HG03045 (cell line): ENCODE data around the gene LRP5.
"Not testable (repeated sequence)": the region's sequence is repeated elsewhere in the genome, so short reads cannot be mapped to it uniquely, and the experiment has no call there.

Experiments
- ATAC-seq: cut with Tn5 transposase; IDR thresholded peaks from one replicate; pipeline ENCODE4 v1.9.1; 2021; ENCODE audit warnings: mild to moderate bottlenecking, moderate library complexity; ENCODE audit not compliant: unreplicated experiment

LRP5 gene

DNA sequence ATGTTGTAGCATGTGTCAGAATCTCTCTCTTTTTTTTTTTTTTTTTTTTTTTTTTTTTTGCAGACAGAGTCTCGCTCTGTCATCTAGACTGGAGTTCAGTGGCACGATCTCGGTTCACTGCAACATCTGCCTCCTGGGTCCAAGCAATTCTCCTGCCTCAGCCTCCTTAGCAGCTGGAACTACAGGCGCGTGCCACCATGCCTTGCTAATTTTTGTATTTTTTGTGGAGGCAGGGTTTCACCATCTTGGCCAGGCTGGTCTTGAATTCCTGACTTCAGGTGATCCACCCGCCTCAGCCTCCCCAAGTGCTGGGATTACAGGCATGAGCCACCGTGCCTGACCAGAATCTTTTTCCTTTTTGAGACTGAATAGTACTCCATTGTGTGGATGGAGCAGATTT is 32.4 kb downstream of the LRP5 start:
- not testable (repeated sequence) for ATAC-seq

DNA sequence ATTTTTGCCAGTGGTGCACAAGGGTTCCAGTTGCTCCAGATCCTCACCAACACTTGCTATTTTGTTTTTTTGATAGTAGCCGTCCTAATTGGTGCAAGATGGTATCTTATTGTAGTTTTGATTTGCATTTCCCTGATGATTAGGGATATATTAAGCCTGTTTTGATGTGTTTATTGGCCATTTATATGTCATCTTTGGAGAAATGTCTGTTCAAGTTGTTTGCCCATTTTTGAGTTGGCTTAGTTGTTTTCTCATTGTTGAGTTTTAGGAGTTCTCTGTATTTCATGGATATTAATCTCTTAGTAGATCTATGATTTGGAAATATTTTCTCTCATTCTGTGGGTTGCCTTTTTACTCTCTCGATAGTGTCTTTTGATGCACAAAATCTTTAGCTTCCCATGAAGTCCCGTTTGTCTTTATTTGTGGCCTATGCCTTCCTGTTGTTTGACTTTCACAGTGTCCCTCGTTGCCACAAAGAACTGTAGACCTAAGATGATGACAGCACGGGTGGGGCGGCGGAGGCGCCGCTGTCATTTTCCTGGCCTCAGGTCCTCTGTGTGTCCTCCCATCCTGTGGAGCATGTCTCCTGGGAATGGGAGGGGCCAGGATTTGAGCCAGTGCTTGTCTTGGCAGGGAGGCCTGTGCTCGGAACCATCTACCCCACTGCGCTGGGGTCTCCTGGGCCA is 33.5 kb downstream of the LRP5 start:
- no peak for ATAC-seq

DNA sequence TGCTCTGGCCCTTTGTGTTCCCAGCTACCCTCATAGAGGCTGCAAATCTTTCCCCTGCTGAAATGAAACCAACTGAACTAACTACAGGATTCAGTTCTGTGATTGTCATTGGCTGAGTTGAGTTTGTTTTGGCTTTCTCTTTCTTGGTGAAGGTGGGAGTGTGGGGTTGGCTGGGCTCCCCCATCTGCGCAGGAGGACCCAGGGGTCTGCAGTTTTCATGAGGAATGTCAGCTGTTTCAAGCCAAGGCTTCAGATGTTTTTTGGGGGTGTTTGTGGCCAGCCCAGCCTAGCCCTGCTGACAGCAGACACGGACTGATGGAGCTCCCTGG is 34.0 kb downstream of the LRP5 start:
- ATAC-seq: no peak

DNA sequence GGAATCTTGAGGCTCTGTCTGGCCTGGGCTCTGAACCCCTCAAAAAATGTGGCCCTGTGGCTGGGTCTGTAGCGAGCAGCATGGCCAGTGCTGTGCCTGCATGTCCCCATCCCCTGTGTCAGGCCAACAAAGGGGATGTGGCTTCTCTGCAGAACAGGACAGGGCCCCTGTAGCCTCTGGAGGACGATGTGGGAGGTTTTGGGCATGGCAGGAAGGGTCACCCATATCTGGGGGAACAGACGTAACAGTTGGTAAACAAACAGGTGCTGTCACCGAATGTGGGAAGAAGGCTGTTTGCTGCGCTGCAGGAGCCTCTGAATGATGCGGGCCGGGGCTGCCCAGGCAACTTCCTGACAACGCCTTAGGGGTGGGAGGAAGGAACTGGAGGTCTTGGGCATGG is 35.0 kb downstream of the LRP5 start:
- ATAC-seq: no peak

DNA sequence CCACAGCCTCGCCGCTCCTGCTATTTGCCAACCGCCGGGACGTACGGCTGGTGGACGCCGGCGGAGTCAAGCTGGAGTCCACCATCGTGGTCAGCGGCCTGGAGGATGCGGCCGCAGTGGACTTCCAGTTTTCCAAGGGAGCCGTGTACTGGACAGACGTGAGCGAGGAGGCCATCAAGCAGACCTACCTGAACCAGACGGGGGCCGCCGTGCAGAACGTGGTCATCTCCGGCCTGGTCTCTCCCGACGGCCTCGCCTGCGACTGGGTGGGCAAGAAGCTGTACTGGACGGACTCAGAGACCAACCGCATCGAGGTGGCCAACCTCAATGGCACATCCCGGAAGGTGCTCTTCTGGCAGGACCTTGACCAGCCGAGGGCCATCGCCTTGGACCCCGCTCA is 35.5 kb downstream of the LRP5 start:
- ATAC-seq: no peak

DNA sequence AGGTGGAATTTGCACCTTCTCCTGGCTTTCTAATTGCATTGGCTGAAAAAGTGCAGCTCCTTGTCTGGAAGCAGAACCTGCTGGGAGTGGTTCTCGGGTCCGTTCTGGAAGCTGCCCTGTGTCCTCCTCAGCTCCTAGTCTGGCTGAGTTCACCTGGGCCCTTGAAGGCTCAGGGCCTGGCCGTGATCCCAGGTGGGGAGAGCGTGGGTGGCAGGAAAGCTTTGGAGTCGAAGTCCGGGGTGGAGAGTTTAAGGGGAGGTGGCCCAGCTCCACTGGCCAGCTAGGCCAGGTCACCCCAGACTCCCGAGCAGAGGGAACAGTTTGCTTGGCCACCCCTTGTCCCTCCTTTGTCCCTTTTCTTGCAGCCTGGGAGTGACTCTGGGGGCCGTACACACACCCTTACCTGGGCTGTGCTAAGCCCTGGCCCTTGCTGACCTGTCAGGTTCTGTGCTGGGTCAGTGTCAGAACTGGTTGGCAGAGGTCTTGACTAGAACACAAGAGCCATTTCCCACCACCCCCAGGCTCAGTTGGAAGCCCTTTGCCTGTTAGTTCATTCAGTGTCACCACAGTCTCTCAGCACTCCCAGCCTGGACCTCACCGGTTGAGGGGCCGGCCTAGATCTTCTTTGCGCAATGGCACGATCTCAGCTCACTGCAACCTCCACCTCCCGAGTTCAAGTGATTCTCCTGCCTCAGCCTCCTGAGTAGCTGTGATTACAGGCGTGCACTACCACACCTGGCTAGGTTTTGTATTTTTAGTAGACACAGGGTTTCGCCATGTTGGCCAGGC is 37.3 kb downstream of the LRP5 start:
- ATAC-seq: no peak

DNA sequence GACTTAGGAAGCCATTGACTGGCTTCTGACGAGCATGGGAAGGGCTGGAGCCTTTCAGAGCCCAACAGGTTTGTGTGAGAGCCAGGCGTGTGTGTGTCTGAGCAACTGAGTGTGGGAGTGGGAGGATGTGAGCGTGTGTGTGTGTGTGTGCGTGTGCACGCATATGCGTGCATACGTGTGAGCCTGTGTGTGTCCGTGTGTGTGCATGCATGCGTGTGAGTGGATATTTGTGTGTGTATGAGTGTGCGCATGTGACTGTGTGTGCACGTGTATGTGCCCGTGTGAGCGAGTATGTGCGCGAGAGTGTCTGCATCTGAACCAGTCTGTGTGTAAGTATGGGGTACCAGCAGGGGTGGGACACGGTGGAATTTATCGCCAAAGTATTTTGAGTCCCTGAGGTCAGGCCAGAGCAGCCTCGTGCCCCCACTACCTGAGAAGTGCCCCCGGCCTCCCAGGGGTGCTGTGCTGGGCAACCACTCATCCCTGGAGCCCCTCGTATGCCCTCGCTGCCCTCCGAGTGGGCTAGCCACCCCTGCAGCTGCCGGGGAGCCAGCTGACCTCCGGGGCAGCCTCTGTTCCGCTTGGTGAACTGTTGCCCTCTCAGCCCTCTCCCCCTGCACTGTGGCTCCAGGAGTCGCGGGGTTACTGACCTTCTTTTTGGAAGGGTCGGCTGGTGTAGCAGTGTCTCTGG is 38.5 kb downstream of the LRP5 start:
- no peak for ATAC-seq

DNA sequence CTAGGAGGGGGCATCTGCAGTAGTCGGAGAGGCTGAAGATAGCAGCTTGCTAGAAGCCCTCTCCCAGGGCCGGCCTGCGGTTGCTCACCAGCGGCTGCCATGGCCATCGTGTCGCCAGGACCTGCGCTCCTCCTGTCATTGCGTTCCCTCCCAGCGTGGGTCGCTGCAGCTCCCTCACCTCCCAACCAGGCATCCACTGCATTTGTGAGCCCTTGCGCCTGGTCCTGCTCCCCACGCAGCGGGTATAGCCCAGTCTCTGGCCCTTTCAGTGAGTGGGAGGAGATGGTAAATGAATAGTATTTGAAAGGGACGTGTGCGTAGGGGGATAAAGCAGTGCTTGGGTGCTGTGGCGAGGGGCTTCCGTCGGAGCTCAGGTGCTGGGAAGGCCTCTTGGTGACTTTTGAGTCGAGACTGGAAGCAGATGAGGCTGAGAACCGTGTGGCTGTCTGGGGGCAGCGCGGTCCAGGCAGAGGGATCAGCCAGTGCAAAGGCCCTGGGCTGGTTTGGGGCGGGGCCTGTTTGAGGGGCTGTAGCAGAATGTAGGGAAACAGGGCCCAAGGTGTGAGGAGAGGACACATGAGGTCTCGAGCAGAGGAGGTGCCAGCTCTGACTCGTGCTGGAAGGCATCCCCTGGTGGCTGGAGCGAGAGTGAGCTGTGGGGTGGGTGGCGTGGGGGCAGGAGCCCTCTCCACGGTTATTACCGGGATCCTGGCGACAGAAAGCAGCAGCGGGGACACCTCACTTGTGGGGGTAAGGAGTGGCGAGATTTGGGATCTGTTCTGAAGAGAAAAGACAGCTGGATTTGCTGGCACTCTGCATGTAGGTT is 39.3 kb downstream of the LRP5 start:
- no peak for ATAC-seq

DNA sequence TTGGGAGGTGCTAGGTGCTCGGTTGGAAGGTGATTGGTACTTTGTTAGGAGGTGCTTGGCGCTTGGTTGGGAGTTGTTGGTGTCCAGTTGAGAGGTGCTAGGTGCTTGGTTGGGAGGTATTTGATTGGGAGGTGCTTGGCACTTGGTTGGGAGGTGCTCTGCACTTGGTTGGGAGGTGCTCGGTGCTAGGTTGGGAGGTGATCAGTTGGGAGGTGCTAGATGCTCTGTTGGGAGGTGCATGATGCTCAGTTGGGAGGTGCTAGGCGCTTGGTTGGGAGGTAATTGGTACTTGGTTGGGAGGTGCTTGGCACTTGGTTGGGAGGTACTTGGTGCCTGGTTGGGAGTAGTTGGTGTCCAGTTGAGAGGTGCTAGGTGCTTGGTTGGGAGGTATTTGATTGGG is 40.2 kb downstream of the LRP5 start:
- ATAC-seq: no peak

DNA sequence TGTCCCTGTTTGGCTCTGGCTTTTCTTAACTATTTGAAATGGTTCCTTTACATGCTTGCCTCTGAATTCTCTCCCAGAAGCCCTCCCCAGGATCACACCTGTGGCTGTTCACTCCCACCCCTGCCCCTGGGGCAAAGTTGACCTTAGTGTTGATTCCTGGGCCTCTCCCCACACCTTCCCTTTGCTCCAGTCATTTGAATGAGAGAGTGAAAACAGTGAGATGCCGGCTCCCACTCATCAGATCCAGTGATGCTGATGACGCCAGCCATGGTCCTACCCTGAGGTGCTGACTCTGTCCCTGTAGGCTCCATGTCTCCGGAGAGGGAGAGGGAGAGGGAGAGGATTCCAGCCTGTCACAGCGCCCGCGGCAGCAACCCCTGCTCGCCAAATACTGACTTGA is 40.7 kb downstream of the LRP5 start:
- ATAC-seq: no peak

DNA sequence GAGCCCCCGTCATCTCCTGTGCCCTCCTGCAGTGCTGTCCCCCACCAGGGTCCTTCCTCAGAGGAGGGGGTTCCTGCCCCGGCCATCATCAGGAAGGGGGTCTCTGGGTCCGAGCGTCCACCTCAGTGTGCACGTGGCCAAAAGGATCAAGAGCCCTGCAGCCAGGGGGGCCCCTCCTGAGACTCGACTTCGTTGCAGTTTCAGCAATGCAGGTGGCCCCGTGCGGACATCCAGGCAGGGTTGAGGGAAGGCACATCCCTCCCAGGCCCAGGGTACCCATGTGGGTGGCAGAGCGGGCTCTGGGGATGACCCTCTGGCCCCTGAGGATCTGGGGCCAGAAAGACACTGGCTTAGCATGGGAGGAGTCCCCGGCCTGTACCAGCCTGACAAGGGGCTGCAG is 41.3 kb downstream of the LRP5 start:
- no peak for ATAC-seq

DNA sequence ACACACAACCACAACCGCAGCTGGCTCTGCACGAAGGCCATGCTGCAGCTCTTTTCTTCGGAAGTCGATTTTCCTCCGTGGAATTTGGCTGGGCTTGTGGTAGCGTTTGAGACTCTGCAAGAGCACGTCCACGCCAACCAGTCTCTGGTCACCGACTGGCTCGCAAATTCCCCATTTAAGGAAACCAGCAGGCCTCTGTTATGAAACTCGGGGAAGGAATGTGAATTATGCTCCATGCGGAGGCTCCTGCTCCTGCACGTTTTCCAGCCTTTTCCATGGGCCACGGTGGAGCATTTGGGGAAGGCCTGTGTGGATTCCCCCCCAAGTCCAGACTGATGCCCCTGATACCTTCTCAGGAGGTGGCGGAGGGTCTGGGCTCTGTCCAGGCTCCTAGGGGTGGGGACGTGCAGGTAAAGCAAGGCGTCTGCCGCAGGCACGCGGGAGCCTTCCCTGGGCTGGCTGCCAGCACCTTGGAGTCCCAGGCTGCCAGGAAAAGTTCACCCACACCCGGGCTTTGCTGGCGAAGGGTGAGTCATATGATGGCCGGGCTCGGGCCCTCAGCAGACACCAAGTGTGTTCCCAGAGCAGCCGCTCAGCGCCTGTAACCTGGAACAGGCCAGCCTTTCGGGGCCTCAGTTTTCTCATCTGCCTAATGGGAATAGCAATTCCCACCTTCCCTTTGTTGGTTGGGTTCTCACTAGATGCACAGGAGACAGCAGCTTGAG is 41.9 kb downstream of the LRP5 start:
- no peak for ATAC-seq

DNA sequence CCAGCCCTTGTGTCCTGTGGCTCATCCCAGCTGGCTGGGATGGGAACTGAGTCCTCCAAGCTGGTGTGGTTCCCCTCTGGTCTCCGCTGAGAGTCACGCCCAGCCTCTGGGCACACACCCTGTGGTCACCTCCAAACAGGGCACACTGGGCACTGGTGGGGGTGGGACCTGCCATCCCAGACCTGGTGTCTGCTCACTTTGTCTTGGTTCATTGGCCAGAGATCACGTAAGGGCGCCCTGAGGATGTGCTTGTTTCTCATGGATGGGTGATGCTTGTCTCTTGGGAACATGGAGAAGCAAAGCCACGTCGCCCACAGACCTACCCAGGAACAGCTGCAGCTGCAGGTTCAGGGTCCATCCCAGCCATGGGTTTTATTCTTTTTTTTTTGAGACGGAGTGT is 43.1 kb downstream of the LRP5 start:
- ATAC-seq: no peak

DNA sequence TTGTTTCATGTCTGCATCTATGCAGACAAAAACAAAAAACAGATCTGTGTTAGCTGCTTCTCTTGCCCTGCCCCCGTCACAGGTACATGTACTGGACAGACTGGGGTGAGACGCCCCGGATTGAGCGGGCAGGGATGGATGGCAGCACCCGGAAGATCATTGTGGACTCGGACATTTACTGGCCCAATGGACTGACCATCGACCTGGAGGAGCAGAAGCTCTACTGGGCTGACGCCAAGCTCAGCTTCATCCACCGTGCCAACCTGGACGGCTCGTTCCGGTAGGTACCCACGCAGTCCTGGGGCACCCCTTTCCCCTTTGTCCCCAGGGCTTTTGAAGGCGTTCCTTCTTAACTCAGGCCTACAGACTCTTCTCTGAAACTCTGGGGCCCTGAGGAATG is 45.2 kb downstream of the LRP5 start:
- no peak for ATAC-seq

DNA sequence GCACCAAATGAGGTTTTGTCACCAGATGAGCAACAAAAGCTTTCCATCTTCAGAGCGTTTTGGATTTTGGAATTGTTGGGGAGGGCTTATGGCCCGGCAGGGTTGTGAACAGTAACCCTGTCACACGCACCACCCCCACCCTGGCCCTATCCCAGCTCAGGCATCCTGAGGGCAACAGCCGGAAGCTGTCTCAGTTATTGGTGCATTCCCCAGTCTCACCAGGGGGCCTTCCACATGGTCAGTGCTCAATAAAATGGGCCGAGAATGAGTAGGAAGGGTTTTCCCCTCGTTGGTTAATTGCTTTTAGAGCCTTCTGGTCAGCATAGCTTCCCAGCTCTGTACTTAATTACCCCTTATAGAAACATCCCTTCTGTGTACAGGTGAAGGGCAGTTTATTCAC is 46.0 kb downstream of the LRP5 start:
- no peak for ATAC-seq

DNA sequence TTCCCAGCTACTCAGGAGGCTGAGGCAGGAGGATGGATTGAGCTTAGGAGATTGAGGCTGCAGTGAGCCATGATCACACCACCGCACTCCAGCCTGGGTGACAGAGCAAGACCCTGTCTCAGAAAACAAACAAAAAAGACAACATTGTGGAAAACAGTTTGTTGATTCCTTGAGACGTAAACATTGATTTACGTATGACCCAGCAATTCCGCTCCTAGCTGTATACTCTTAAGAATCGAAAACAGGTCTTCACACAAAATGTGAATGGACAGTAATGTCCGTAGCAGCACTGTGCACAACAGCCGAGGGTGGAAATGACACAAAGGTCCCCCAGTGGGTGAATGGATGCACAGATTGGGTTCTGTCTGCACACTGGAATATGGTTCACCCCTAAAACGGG is 49.3 kb downstream of the LRP5 start:
- no peak for ATAC-seq

DNA sequence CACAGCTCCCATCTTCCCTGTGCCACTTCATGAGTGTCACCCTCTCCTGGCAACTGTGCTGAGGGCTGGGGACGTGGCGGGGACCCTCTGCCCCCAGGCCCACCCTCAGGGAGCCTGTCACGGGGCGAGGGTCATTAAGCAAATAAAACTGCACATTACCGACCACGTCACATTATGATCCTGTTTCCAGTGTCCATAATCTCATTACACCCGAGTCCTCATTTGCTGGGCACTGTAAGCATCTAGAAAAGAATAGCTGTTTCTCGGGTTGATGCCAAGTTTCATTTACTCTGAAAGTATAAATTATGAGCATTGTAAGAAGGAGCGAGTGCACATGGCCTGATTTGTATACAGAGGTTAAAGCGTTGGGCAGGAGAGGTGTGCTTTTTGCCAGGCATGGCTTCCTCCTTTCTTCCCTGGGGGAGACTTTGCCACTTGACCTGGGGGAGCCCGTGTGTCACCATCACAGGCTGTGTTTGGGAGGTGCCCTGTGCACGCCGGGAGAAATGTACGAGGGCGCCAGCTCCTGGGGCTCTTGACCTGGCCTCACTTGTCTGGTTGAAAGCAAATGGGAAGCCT is 50.5 kb downstream of the LRP5 start:
- ATAC-seq: no peak

DNA sequence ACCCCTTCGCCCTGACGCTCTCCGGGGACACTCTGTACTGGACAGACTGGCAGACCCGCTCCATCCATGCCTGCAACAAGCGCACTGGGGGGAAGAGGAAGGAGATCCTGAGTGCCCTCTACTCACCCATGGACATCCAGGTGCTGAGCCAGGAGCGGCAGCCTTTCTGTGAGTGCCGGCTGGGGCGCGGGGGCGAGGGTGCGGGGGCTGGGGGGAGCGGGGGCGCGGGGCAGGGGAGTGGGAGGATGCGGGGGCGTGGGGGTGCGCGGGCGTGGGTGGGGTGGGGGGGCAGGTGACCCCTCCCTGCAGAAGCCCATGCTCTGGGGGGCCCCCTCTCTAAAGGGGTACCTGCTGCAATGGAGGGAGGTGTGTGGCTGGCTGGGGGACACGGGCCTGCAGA is 51.4 kb downstream of the LRP5 start:
- ATAC-seq: no peak

DNA sequence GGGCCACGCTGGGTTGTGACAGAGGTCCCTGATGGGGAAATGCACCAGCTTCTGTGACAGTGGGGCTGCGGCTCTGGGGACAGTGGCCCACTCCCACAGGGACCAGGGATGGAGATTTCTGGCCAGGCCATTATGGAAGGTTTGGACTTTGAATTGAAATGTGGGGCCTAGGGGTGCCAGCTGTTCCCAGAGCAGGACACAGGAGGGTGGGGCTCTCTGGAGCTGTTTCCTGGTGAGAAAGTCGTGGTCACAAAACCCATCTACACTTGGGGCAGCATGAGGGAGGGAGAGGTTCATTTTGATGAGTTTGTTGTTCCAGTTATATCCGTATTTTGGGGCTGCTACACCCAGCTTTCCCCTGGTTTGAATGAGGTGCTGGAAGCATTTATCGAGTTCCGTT is 52.2 kb downstream of the LRP5 start:
- ATAC-seq: no peak

DNA sequence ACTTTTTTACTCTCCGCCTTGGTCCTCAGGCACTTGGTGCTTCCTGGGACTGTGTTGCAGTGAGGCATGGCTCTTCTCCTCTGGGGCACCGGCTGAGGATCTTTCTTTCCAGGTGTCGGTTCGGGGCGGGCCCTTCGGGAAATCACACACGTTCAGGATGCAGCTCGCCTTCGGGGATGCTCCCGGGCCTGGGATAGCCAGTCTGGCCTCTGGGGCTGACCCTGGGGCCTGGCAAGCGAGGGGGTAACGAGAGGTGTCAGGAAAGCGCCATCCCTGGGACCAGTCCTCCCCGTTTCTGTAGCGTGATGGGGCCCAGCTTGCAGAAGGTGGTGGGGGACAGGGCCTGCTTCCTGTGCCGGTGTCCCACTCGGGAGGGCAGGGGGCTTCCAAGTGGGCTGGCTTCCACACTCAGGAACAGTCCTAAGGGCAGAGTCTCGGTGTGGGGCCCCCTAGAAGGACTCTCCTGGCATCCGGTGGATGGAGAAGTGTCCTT is 53.6 kb downstream of the LRP5 start:
- ATAC-seq: no peak
